Natural killer cell (primary cell): ENCODE measurements around the gene CNKSR3. TPM values are rescaled to one million over a fixed set of nuclear protein-coding genes. Genes with fewer than 3 reads are reported as not detected.

ENCODE experiments used
- ATAC-seq, 3 donors: fragments of 150-1000 bp in 2 of 3; fragments of 200-7000 bp in 1 of 3; cut with Tn5 transposase; 1 replicate in 1 of 3; 2 replicates in 2 of 3; pipeline ENCODE4 v1.10.0; 2021; ENCODE audit warnings: mild to moderate bottlenecking in 2 of 3, moderate library complexity in 2 of 3
- DNase-seq, 2 donors: peaks; one replicate each; pipeline versions ENCODE4 v3.0.0 to v3.0.0-alpha.2; 2013 to 2021; ENCODE audit warnings: mixed read lengths in 1 of 2
- H3K27ac ChIP-seq: one replicate; pipeline ENCODE4 v1.5.1; 2013; ENCODE audit warnings: mild to moderate bottlenecking, low read length
- H3K27me3 ChIP-seq: one replicate; pipeline ENCODE4 v1.6.1; 2013; ENCODE audit warnings: low read length; ENCODE audit not compliant: control insufficient read depth, insufficient read depth
- H3K36me3 ChIP-seq: one replicate; pipeline ENCODE4 v1.6.1; 2013; ENCODE audit warnings: low read length; ENCODE audit not compliant: control insufficient read depth, insufficient read depth
- H3K4me1 ChIP-seq: one replicate; pipeline ENCODE4 v1.6.1; 2013; ENCODE audit warnings: low read length; ENCODE audit not compliant: control insufficient read depth, insufficient read depth
- H3K4me3 ChIP-seq: one replicate; pipeline ENCODE4 v1.5.1; 2013; ENCODE audit warnings: low read length
- H3K9me3 ChIP-seq: one replicate; pipeline ENCODE4 v1.6.1; 2013; ENCODE audit warnings: low read length; ENCODE audit not compliant: control insufficient read depth, insufficient read depth
- H3K27ac Mint-ChIP-seq, 2 donors: one replicate each; pipeline ENCODE4 v1.8.0; 2022; ENCODE audit warnings: mild to moderate bottlenecking in 2 of 2, mixed read lengths in 2 of 2, moderate library complexity in 1 of 2
- H3K27me3 Mint-ChIP-seq, 2 donors: one replicate each; pipeline ENCODE4 v1.8.0; 2022; ENCODE audit warnings: low read depth in 2 of 2, mixed read lengths in 2 of 2
- H3K36me3 Mint-ChIP-seq: one replicate; pipeline ENCODE4 v1.8.0; 2022; ENCODE audit warnings: mixed read lengths
- H3K4me1 Mint-ChIP-seq, 2 donors: one replicate each; pipeline ENCODE4 v1.8.0; 2022; ENCODE audit warnings: mixed read lengths in 2 of 2
- H3K4me3 Mint-ChIP-seq: one replicate; pipeline ENCODE4 v1.8.0; 2022; ENCODE audit warnings: mild to moderate bottlenecking, moderate library complexity, mixed read lengths
- H3K9me3 Mint-ChIP-seq, 2 donors: one replicate each; pipeline ENCODE4 v1.8.0; 2022; ENCODE audit warnings: mixed read lengths in 2 of 2
- CTCF ChIP-seq: fragments of 200-600 bp; IDR thresholded peaks from one replicate; pipeline ENCODE4 v1.8.0; 2022; ENCODE audit warnings: antibody characterized with exemption
- WGBS: methylation state at CpG from one replicate; pipeline ENCODE4 v1.1.7; 2013; ENCODE audit warnings: missing lambda C conversion rate; ENCODE audit not compliant: insufficient coverage; 5-methylcytosine and 5-hydroxymethylcytosine counted together
- intact Hi-C: fragments of 100-400 bp; cut with micrococcal nuclease; formaldehyde crosslinking; loops from one replicate; pipeline ENCODE4 v1.14.2; 2022
- total RNA-seq, 4 donors: library from RNA; stranded (reverse); fragments of 120-200 nt in 1 of 4; gene quantifications; one replicate each; pipeline versions ENCODE4 v1.2.3 to v1.2.4, GENCODE V29; 2013 to 2022

CNKSR3 gene
- total RNA-seq, 3 donors from 2014 or later (not counting 1 experiment from before 2014, with no cell fraction given): 0.18 TPM; not detected in 2

- Histone ChIP-seq H3K9me3 (no peaks in the 10 kb centered on the region), H3K4me1 (no peaks in the 10 kb centered on the region), H3K27me3 (no peaks in the 10 kb centered on the region), H3K4me3 (no peak overlapping the region), H3K27ac (no peak overlapping the region), H3K36me3 (no peaks in the 10 kb centered on the region)
- no peak for TF ChIP-seq CTCF
- no peak overlapping the region for H3K27ac Mint-ChIP-seq
- intact Hi-C loops: no loop called here
- no peak for DNase-seq
- H3K4me3 Mint-ChIP-seq: no peak overlapping the region
- H3K36me3 Mint-ChIP-seq: no peaks in the 10 kb centered on the region
- no peaks in the 10 kb centered on the region for H3K9me3 Mint-ChIP-seq
- peaks cover 0 to 7% of the 10 kb centered on the region in 2 donors for H3K27me3 Mint-ChIP-seq
- ATAC-seq: no peak
- H3K4me1 Mint-ChIP-seq: no peaks in the 10 kb centered on the region
- WGBS: 71% methylated on average over 7 of the region's 8 CpGs
Measured at GRCh38 chr6:154414021-154414813, 96.3 kb downstream of the CNKSR3 start.

GRCh38 chr6:154412106-154412820 is 98.2 kb downstream of the CNKSR3 start:
- H3K27me3 Mint-ChIP-seq: peaks cover 0 to 2% of the 10 kb centered on the region in 2 donors
- H3K36me3 Mint-ChIP-seq: no peaks in the 10 kb centered on the region
- intact Hi-C loops: no loop called here
- H3K9me3 Mint-ChIP-seq: no peaks in the 10 kb centered on the region
- H3K9me3 ChIP-seq: no peaks in the 10 kb centered on the region
- no peaks in the 10 kb centered on the region for H3K36me3 ChIP-seq
- 81% methylated on average over 5 of the region's 5 CpGs for WGBS
- H3K4me1 ChIP-seq: no peaks in the 10 kb centered on the region
- no peak overlapping the region for H3K4me3 Mint-ChIP-seq
- no peak overlapping the region for H3K4me3 ChIP-seq
- DNase-seq: no peak
- no peak for ATAC-seq
- no peak for TF ChIP-seq CTCF
- H3K27me3 ChIP-seq: no peaks in the 10 kb centered on the region
- no peak overlapping the region for H3K27ac ChIP-seq
- no peaks in the 10 kb centered on the region for H3K4me1 Mint-ChIP-seq
- H3K27ac Mint-ChIP-seq: no peak overlapping the region

- Mint-ChIP-seq H3K27ac (no peak overlapping the region), H3K36me3 (no peaks in the 10 kb centered on the region), H3K4me1 (no peaks in the 10 kb centered on the region), H3K9me3 (no peaks in the 10 kb centered on the region), H3K4me3 (no peak overlapping the region), H3K27me3 (peaks cover 0 to 5% of the 10 kb centered on the region in 2 donors)
- DNase-seq: no peak
- H3K27ac ChIP-seq: no peak overlapping the region
- intact Hi-C loops: no loop called here
- no peaks in the 10 kb centered on the region for H3K4me1 ChIP-seq
- H3K9me3 ChIP-seq: no peaks in the 10 kb centered on the region
- TF ChIP-seq CTCF: no peak
- H3K36me3 ChIP-seq: no peaks in the 10 kb centered on the region
- no peak overlapping the region for H3K4me3 ChIP-seq
- ATAC-seq: no peak
- H3K27me3 ChIP-seq: no peaks in the 10 kb centered on the region
- WGBS: 93% methylated on average over 5 of the region's 5 CpGs
Measured at GRCh38 chr6:154411076-154411475, 99.4 kb downstream of the CNKSR3 start.
